ENCODE data around the gene ACADVL. TPM values are rescaled to one million over a fixed set of nuclear protein-coding genes. Genes with fewer than 3 reads are reported as not detected.

Gene ACADVL
- total RNA-seq, 6 donors from 2014 or later: 377 to 1,449 (median 553) TPM

- peak; percentile 61 to 85 for DNase-seq
- Histone ChIP-seq H3K36me3 (peaks cover 0 to 17% (median 9%) of the 10 kb centered on the region in 4 donors), H3K4me1 (peaks cover 24 to 62% (median 40%) of the 10 kb centered on the region in 4 donors), H3K4me3 (peak overlapping the region; percentile 35 to 73 (median 56)), H3K27ac (peak overlapping the region; percentile 72 to 89 (median 84)), H3K9me3 (no peaks in the 10 kb centered on the region), H3K27me3 (peaks cover 0 to 19% (median 6%) of the 10 kb centered on the region in 4 donors)
- 4 to 8% methylated on average over 26 of the region's 26 CpGs for WGBS, 2 donors
- ATAC-seq (ENCODE audit: low FRiP score in 2 of 2): peak; percentile 45 to 70
- TF ChIP-seq CTCF (IDR thresholded peaks at IDR 0.05) (no peak), POLR2AphosphoS5 (IDR thresholded peaks at IDR 0.05) (no peak), POLR2A (IDR thresholded peaks at IDR 0.05) (no peak), EP300 (IDR thresholded peaks at IDR 0.05) (no peak)
These were observed 43.4 kb downstream of the ACADVL start for GRCh38 chr17:7262935-7263800.

- Histone ChIP-seq H3K27ac (peak overlapping the region in 3 of 4 donors; percentile 83 to 89 (median 84)), H3K4me1 (peaks cover 24 to 59% (median 39%) of the 10 kb centered on the region in 4 donors), H3K36me3 (peaks cover 0 to 11% (median 5%) of the 10 kb centered on the region in 4 donors), H3K9me3 (no peaks in the 10 kb centered on the region), H3K27me3 (peaks cover 0 to 19% (median 6%) of the 10 kb centered on the region in 4 donors), H3K4me3 (peak overlapping the region in 3 of 4 donors; percentile 55 to 73 (median 56))
- TF ChIP-seq CTCF (IDR thresholded peaks at IDR 0.05): no peak
- TF ChIP-seq POLR2AphosphoS5 (IDR thresholded peaks at IDR 0.05): no peak
- no peak for TF ChIP-seq POLR2A (IDR thresholded peaks at IDR 0.05)
- no peak for TF ChIP-seq EP300 (IDR thresholded peaks at IDR 0.05)
- WGBS, 2 donors: 33 to 45% methylated on average over 4 of the region's 4 CpGs
- ATAC-seq (ENCODE audit: low FRiP score in 2 of 2): no peak
- DNase-seq: no peak
These were observed 44.0 kb downstream of the ACADVL start for GRCh38 chr17:7263801-7264078.

- 50 to 68% methylated on average over 1 of the region's 1 CpG for WGBS, 2 donors
- TF ChIP-seq CTCF (IDR thresholded peaks at IDR 0.05): no peak
- TF ChIP-seq EP300 (IDR thresholded peaks at IDR 0.05): no peak
- no peak for TF ChIP-seq POLR2A (IDR thresholded peaks at IDR 0.05)
- TF ChIP-seq POLR2AphosphoS5 (IDR thresholded peaks at IDR 0.05): no peak
- ATAC-seq (ENCODE audit: low FRiP score in 2 of 2): no peak
These were observed 47.0 kb downstream of the ACADVL start for GRCh38 chr17:7266784-7267183.

More at GRCh38 chr17:7266784-7267183, 47.0 kb downstream of the ACADVL start:
- Histone ChIP-seq H3K9me3 (no peaks in the 10 kb centered on the region), H3K27me3 (peaks cover 0 to 12% (median 3%) of the 10 kb centered on the region in 4 donors), H3K36me3 (no peaks in the 10 kb centered on the region), H3K4me1 (peaks cover 15 to 29% (median 20%) of the 10 kb centered on the region in 4 donors), H3K4me3 (no peak overlapping the region), H3K27ac (no peak overlapping the region)
- no peak for DNase-seq

Small RNA genes within 50 kb of the gene (small RNA-seq; reads per million reads assigned to genes)
- gene AC120057.4 (0 reads per million in 4 donors), gene MIR324 (8.0 to 13.9 (median 11.2) reads per million in 4 donors), gene RF00019 (0 reads per million in 4 donors)

Other genes starting within 250 kb of the ACADVL start
- gene ALOX12, start 223.9 kb upstream of the ACADVL start, total RNA-seq: 1 to 10 TPM in 2 of 6 donors, under 1 TPM in 4; 0.26 to 3.1 (median 0.46) TPM
- gene RNASEK, start 207.3 kb upstream of the ACADVL start, total RNA-seq: 100 to 1,000 TPM in 5 of 6 donors, 10 to 100 TPM in 1; 85.9 to 304 (median 175) TPM
- gene BCL6B, start 196.9 kb upstream of the ACADVL start, total RNA-seq: 10 to 100 TPM in 3 of 6 donors, 1 to 10 TPM in 3; 2.1 to 83.1 (median 9.4) TPM
- gene SLC16A13, start 183.9 kb upstream of the ACADVL start, total RNA-seq: 10 to 100 TPM in 4 of 6 donors, 1 to 10 TPM in 2; 2.3 to 26.2 (median 10.7) TPM
- 10 to 100 TPM in 2 of 6 donors, 1 to 10 TPM in 4; 2.7 to 35.0 (median 6.1) TPM for gene SLC16A11, start 175.8 kb upstream of the ACADVL start, total RNA-seq
- gene CLEC10A, start 139.7 kb upstream of the ACADVL start, total RNA-seq: 10 to 100 TPM in 2 of 6 donors, 1 to 10 TPM in 2, under 1 TPM in 2; 0.76 to 16.8 (median 5.1) TPM
- gene ASGR2, start 105.1 kb upstream of the ACADVL start, total RNA-seq: 1 to 10 TPM in 5 of 6 donors, under 1 TPM in 1; 0.98 to 3.9 (median 1.8) TPM
- gene ASGR1, start 40.6 kb upstream of the ACADVL start, total RNA-seq: 10 to 100 TPM in 1 of 6 donors, 1 to 10 TPM in 4, not detected in 1; 1.1 to 11.5 (median 6.8) TPM
- gene DLG4, start 102 bp upstream of the ACADVL start, total RNA-seq: 10 to 100 TPM; 10.5 to 32.5 (median 19.4) TPM
- gene DVL2, start 14.6 kb downstream of the ACADVL start, total RNA-seq: 10 to 100 TPM; 40.4 to 70.2 (median 42.4) TPM
- gene PHF23, start 19.5 kb downstream of the ACADVL start, total RNA-seq: 10 to 100 TPM; 25.4 to 54.5 (median 31.2) TPM
- gene GABARAP, start 22.5 kb downstream of the ACADVL start, total RNA-seq: 100 to 1,000 TPM; 381 to 631 (median 601) TPM
- gene CTDNEP1, start 31.8 kb downstream of the ACADVL start, total RNA-seq: 100 to 1,000 TPM in 2 of 6 donors, 10 to 100 TPM in 4; 62.9 to 139 (median 75.0) TPM
- gene ELP5, start 32.3 kb downstream of the ACADVL start, total RNA-seq: 10 to 100 TPM in 5 of 6 donors, 1 to 10 TPM in 1; 5.2 to 36.3 (median 21.0) TPM
- gene CLDN7, start 42.5 kb downstream of the ACADVL start, total RNA-seq: 100 to 1,000 TPM in 5 of 6 donors, 10 to 100 TPM in 1; 57.6 to 201 (median 137) TPM
- 1 to 10 TPM; 1.0 to 5.2 (median 1.2) TPM for gene SLC2A4, start 61.8 kb downstream of the ACADVL start, total RNA-seq
- 1 to 10 TPM in 3 of 6 donors, under 1 TPM in 2, not detected in 1; 0.14 to 2.2 (median 1.2) TPM for gene YBX2, start 74.7 kb downstream of the ACADVL start, total RNA-seq
- 100 to 1,000 TPM in 5 of 6 donors, 10 to 100 TPM in 1; 84.9 to 303 (median 207) TPM for gene EIF5A, start 87.7 kb downstream of the ACADVL start, total RNA-seq
- 100 to 1,000 TPM in 2 of 6 donors, 10 to 100 TPM in 4; 55.2 to 109 (median 95.7) TPM for gene GPS2, start 95.4 kb downstream of the ACADVL start, total RNA-seq
- 10 to 100 TPM; 14.2 to 77.5 (median 37.5) TPM for gene NEURL4, start 109.4 kb downstream of the ACADVL start, total RNA-seq
- gene ACAP1, start 116.6 kb downstream of the ACADVL start, total RNA-seq: 100 to 1,000 TPM in 1 of 6 donors, 10 to 100 TPM in 4, 1 to 10 TPM in 1; 8.5 to 114 (median 22.8) TPM
- gene KCTD11, start 132.2 kb downstream of the ACADVL start, total RNA-seq: 10 to 100 TPM in 3 of 6 donors, 1 to 10 TPM in 3; 5.2 to 13.8 (median 10.5) TPM
- 1 to 10 TPM in 1 of 6 donors, not detected in 5; 1.0 TPM for gene TMEM95, start 135.2 kb downstream of the ACADVL start, total RNA-seq
- gene TNK1, start 161.2 kb downstream of the ACADVL start, total RNA-seq: 10 to 100 TPM in 1 of 6 donors, 1 to 10 TPM in 5; 5.8 to 16.8 (median 8.2) TPM
- gene PLSCR3, start 174.6 kb downstream of the ACADVL start, total RNA-seq: 10 to 100 TPM; 20.6 to 64.5 (median 37.7) TPM
- gene TMEM256, start 184.2 kb downstream of the ACADVL start, total RNA-seq: 10 to 100 TPM; 21.6 to 65.0 (median 52.6) TPM
- gene NLGN2, start 187.9 kb downstream of the ACADVL start, total RNA-seq: 10 to 100 TPM in 3 of 6 donors, 1 to 10 TPM in 3; 3.8 to 16.8 (median 8.9) TPM
- gene SPEM1, start 200.4 kb downstream of the ACADVL start, total RNA-seq: not detected
- not detected for gene SPEM2, start 205.7 kb downstream of the ACADVL start, total RNA-seq
- not detected for gene SPEM3, start 208.9 kb downstream of the ACADVL start, total RNA-seq
- 10 to 100 TPM in 5 of 6 donors, 1 to 10 TPM in 1; 9.7 to 14.3 (median 13.1) TPM for gene TMEM102, start 215.5 kb downstream of the ACADVL start, total RNA-seq
- 1 to 10 TPM in 2 of 6 donors, under 1 TPM in 3, not detected in 1; 0.15 to 2.0 (median 0.57) TPM for gene FGF11, start 219.6 kb downstream of the ACADVL start, total RNA-seq
- gene CHRNB1, start 225.1 kb downstream of the ACADVL start, total RNA-seq: 10 to 100 TPM in 1 of 6 donors, 1 to 10 TPM in 5; 1.9 to 11.5 (median 7.0) TPM

All from upper lobe of left lung (tissue), 6 donors.